Ishikawa (cell line): ENCODE results near the gene NBAS.
A peak's percentile ranks its signal among the peaks of the same experiment; 100 is the strongest.

Experiments
- CEBPB ChIP-seq: IDR thresholded peaks from 2 replicates; pipeline ENCODE4 v1.6.1; 2012
- CREB1 ChIP-seq: IDR thresholded peaks from 2 replicates; pipeline ENCODE4 v1.6.1; 2012; ENCODE audit warnings: low read depth
- EGR1 ChIP-seq: IDR thresholded peaks from 2 replicates; pipeline ENCODE4 v1.6.1; 2012
- EP300 ChIP-seq: IDR thresholded peaks from 2 replicates; pipeline ENCODE4 v1.6.1; 2012; ENCODE audit warnings: borderline replicate concordance
- FOXM1 ChIP-seq: IDR thresholded peaks from 2 replicates; pipeline ENCODE4 v1.6.1; 2012; ENCODE audit warnings: low read depth, borderline replicate concordance
- MAX ChIP-seq: IDR thresholded peaks from 2 replicates; pipeline ENCODE4 v1.6.1; 2012
- NFIC ChIP-seq: IDR thresholded peaks from 2 replicates; pipeline ENCODE4 v1.6.1; 2012
- RAD21 ChIP-seq: IDR thresholded peaks from 2 replicates; pipeline ENCODE4 v1.6.1; 2012; ENCODE audit warnings: low read depth
- REST ChIP-seq: IDR thresholded peaks from 2 replicates; pipeline ENCODE4 v1.6.1; 2012; ENCODE audit warnings: low read depth, mild to moderate bottlenecking
- TAF1 ChIP-seq: IDR thresholded peaks from 2 replicates; pipeline ENCODE4 v1.6.1; 2012; ENCODE audit warnings: low read depth, mild to moderate bottlenecking
- TCF12 ChIP-seq: IDR thresholded peaks from 2 replicates; pipeline ENCODE4 v1.6.1; 2012; ENCODE audit warnings: low read depth
- TEAD4 ChIP-seq: IDR thresholded peaks from 2 replicates; pipeline ENCODE4 v1.6.1; 2012
- USF1 ChIP-seq: IDR thresholded peaks from 2 replicates; pipeline ENCODE4 v1.6.1; 2012
- YY1 ChIP-seq: IDR thresholded peaks from 2 replicates; pipeline ENCODE4 v1.6.1; 2012; ENCODE audit warnings: low read depth
- ZBTB7A ChIP-seq: IDR thresholded peaks from 2 replicates; pipeline ENCODE4 v1.6.1; 2012; ENCODE audit warnings: low read depth

The NBAS gene

GRCh38 chr2:15591692-15592463 lies 30.7 kb upstream of the NBAS start, which contains the start of gene DDX1:
TSS of gene DDX1 (plus strand) at chr2:15591868. CDS start at chr2:15591934, 66 bp downstream.
- peak; percentile 29; the same call in 1 of the 2 replicates for TF ChIP-seq NFIC
- peak; percentile 78 for TF ChIP-seq TCF12
- peak; percentile 93 for TF ChIP-seq MAX
- TF ChIP-seq RAD21: no peak
- peak; percentile 42 for TF ChIP-seq REST
- TF ChIP-seq TAF1: peak; percentile 99
- peak; percentile 63 for TF ChIP-seq USF1
- no peak for TF ChIP-seq TEAD4
- peak; percentile 88 for TF ChIP-seq YY1
- TF ChIP-seq FOXM1: no peak
- TF ChIP-seq CEBPB: no peak; the same call in 1 of the 2 replicates
- TF ChIP-seq EGR1: peak; percentile 31; the same call in 1 of the 2 replicates
- TF ChIP-seq EP300: peak; percentile 48; the same call in 1 of the 2 replicates

- no peak for TF ChIP-seq CREB1
- TF ChIP-seq CEBPB: no peak
- no peak for TF ChIP-seq FOXM1
- TF ChIP-seq EGR1: no peak
- TF ChIP-seq EP300: no peak
- TF ChIP-seq YY1: no peak
- TF ChIP-seq USF1: no peak
- no peak; the same call in 1 of the 2 replicates for TF ChIP-seq MAX
These were observed 30.2 kb upstream of the NBAS start for GRCh38 chr2:15591373-15591691.

- no peak for TF ChIP-seq FOXM1
- TF ChIP-seq RAD21: peak; percentile 66
These were observed 27.3 kb upstream of the NBAS start for GRCh38 chr2:15588329-15588919.

- no peak for TF ChIP-seq MAX
- TF ChIP-seq YY1: no peak
- TF ChIP-seq NFIC: no peak
- no peak for TF ChIP-seq CREB1
- TF ChIP-seq ZBTB7A: no peak
- no peak for TF ChIP-seq TCF12
- no peak for TF ChIP-seq FOXM1
- no peak for TF ChIP-seq CEBPB
- TF ChIP-seq RAD21: no peak
- TF ChIP-seq TAF1: no peak
- no peak for TF ChIP-seq USF1
- no peak for TF ChIP-seq EP300
- no peak for TF ChIP-seq TEAD4
- no peak for TF ChIP-seq EGR1
- TF ChIP-seq REST: no peak
These were observed 23.8 kb upstream of the NBAS start for GRCh38 chr2:15584767-15585469.

GRCh38 chr2:15584316-15584715 lies 23.2 kb upstream of the NBAS start:
- no peak for TF ChIP-seq CEBPB
- TF ChIP-seq EP300: no peak
- no peak for TF ChIP-seq FOXM1
- no peak for TF ChIP-seq YY1
- no peak for TF ChIP-seq EGR1
- no peak for TF ChIP-seq RAD21
